Measurements from ENCODE around the gene ZNF747.
A peak's percentile ranks its signal among the peaks of the same experiment; 100 is the strongest.
"Not testable (repeated sequence)": the region's sequence is repeated elsewhere in the genome, so short reads cannot be mapped to it uniquely, and the experiment has no call there.

The ZNF747 gene

DNA sequence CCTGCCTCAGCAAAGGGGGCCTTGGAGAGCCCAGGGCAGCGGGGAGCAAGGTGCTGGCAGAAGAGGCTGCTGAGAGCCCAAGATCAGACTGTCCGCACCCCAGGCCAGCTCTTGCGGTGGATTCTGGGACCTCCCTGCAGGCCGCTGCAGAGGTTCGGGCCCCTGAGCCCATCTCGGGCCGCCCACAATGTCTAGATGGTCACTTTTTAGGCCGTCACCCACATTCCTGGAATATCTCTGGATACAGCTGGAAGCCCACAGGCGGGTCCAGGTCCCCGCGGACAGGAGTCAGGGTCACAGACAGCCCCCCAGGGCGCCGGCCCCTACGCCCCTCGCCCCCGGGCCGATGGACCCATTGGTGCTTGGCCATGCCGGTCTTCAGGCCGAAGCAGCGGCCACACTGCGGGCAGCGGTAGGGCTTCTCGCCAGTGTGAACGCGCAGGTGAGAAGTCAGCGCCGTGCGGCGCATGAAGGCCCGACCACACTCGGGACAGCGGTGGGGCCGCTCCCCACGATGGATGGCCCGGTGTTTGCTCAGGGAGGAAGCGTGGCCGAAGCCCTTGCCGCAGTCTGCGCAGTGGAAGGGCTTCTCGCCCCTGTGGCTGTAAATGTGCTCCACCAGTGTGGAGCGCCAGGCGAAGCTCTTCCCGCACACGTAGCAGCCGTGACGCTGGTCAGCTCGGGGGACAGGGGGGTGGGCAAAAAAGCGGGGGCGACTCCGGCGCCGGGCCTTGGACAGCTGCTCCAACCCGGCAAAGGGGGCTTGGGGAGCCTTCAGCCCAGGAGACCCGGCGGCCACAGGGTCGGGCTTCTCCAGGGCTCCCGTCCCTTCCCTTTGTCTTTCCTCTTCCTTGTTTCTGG is 2.1 kb downstream of the ZNF747 start:
- DNase-seq: no peak

DNA sequence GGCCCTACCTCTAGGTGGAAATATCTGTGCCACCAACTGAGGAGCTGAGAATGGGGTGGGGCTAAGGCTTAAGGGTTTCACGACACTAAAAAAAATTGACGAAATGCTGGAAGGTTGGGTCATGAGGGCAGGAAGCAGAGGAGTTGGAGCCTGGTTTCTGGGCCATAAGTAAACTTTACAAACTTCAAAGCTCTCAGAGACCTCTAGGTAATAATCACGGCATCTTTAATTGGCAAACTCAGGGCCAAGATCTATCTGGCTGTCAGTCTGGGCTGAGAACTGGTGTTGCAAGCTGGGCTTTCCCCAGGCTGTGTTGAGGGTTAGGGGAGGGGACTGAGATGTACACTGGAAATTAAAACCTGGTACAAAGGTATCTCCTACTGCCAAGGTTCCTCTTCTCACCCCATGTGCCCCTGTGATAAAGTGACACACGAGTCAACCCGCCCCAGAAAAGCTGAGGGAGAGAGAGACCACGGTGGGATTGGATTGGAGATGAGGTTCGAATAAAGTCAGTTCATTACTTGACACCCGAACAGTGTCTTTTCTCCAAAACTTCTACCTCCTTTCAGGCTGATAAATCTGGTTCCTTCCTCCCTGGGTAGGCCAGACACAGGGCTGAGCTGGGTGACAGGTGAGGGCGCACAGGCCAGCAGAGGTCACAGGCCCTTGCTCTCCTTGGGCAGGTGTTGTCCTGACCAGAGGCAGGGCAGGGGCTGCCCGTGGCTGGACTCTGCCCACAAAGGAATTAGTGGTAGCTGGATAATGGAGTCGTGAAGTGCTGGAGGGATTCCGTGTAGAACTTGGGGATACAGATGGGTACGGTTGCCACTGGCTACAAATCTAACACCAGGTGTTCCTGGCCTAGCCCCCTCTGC is 4.3 kb downstream of the ZNF747 start:
- DNase-seq: no peak

DNA sequence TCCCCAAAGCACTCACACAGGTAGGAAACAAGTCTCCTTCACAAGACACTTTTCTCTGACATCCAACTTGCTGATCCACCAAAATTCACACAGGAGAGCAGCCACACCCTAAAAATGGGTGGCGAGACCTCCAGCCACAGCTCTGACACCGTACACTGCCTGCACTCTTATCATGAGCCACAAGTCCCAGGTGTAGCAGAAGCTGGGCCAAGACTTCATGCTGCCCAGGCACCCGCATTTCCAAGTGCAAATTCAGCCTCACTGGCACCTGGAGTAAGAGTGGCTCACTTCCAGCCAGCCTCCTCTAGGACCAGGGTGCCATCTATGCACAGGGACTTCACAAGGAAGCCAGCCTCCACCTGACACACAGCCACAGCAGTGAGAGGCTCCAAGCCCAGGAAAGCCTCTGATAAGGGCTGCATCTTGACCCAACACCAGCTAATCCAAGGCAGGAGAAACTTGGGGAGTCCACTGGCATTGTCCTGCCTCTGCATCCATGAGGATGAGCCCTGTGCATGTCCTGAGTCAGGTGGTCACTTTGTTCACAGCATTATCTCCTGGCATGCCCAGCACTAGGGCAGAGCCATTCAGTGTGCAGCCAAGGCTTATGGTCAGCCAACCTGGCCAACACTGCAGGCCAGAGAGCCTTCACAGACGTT is 5.7 kb downstream of the ZNF747 start:
- no peak for DNase-seq

DNA sequence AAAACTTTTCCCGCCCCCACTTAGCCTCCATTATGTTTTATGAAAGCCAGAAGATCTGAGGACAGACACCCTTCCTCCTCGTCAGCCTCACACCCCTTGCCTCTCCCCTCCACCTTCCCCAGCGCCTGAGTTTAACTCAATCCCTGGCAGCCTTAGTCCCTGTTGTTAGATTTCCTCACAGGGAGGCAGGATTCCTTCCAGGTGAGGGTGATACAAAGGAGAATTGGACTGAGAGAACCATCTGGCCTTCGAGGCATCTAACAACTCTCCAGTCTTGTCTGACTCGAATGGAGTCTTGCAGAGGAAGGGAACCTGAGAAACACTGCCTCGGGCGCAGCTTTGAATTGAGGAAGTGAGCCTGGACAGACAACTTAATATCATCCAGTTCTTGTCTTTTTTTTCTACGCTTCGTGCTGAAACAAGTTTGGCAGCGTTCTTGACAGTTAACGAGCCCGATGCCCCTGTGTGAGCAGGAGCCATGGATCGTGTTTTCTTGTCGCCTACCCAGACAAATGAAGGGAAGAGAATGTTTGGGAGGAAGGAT is 7.0 kb downstream of the ZNF747 start:
- no peak for DNase-seq

DNA sequence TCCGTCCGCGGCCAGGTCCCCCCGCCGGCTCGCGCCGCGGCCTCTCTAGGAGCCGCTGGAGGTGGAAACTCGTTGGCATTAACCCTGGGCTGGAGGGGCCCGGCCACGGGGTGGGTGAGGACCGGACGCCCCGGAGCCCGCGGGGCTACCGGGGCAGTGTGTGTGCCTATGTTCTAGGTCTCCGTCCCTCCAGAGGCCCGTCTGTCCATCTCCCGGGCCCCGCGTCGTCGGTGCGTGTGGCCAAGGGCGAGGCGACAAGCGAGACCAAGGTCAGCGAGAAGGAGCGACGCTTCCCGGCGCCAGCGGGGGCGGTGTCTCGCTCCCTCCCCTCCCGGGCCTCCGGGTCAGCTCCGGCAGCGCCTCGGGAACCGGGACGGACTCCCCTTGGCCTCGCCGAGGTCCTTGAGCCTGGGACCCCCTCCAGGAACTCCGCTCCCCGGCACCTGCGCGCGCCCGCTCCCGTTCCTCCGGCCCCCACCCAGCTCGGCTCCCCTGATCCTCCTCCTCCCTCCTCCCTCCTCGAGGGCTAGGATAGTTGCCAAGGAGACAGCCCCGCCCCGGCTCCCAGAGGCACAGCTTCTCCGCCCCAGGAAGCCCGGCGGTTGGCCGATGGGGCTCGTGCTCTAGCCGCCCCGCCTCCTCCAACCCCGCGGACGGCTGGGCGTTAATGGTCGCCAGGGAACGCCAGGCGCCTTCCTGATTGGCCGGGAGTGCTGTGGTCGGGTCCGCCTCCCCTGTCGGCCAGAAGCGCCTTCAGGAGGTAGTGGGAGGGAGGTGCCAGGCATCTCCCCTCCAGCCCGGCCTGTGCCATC is 7.6 kb downstream of the ZNF747 start:
- peak; percentile 90 for DNase-seq

DNA sequence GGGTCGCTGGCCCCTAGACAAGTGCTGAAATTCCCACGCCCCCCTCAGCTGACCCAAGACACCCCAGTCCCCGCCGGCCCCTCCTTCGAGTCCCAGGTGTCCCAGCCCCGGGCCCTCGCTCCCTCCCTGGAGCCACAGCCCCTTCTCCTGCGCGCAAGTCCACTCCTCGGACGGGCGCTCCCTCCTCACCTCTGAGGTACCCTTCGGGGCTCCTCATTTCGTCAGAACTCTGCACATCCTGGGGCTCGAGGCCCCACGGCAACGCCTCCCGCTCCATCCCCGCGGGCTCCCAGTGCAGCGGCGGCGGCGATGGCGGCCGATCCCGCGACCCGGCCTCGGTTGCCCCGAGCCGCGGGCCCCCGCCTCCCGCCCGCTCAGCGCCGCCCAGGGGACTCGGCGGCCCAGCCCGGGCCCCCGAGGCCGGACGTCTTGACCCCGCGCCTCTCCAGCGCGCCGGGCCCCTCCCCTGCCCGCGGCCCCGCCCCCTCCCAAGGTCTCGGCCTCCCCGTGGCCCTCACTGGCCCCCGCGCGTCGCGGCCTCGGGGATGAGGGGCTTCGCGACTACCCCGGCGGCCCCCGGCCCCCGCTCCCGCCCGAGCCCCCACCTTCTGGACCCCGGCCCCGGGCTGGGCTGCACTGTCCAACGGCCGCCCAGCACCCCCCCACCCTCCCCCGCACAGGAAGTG is 8.4 kb downstream of the ZNF747 start, which contains the start of gene ZNF768:
ZNF768 (minus strand) TSS at position 430 of the 686 bp plus-strand sequence; CDS start at position 277, 153 bp downstream.
- DNase-seq: no peak

DNA sequence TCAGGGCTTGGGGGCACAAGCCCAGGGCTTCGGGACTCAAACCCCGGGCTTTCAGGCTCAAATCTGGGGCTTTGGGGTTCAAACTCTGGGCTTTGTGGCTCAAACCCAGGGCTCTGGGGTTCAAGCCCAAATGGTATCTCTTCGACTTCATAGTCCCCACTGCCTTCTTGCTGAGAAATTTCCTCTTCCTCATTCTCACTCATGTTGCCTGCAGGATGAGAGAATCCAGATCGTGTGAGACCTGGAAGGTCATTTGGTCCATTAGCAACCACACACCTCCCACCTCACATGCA is 8.9 kb downstream of the ZNF747 start:
- no peak for DNase-seq

DNA sequence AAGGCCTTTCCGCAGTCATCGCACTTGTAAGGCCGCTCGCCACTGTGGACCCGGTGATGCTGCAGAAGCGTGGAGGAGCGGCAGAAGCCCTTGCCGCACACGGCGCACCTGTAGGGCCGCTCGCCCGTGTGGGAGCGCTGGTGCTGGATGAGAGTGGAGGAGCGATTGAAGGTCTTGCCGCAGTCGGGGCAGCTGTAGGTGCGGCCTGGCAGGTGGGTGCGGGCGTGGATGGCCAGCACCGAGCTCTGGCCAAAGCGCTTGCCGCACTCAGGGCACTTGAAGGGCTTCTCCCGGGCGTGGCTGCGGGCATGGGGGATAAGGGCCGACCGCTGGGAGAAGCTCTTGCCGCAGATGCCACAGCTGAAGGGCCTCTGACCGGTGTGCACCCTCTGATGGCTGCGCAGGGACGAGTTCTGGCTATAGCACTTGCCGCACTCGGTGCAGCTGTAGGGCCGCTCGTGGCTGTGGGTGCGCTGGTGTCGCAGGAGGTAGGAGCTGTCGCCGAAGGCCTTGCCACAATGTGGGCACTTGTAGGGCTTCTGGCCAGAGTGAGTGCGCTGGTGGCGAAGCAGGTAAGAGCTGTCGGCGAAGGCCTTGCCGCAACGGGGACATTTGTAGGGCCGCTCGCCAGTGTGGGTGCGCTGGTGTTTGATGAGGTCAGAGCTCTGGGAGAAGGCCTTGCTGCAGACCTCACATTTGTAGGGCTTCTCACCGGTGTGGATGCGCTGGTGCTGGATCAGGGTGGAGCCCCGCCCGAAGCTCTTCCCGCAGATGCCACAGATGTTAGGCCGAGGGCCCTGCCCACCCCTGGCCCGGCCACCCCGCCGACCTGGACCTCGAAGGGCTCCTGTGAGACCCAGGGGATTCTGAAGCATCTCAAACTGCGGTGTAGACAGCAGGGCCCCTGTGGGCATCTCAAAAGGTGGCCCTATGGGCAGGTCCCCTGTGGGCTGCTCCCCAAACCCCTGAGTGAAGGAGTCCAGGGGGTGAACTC is 9.8 kb downstream of the ZNF747 start:
- no peak for DNase-seq

DNA sequence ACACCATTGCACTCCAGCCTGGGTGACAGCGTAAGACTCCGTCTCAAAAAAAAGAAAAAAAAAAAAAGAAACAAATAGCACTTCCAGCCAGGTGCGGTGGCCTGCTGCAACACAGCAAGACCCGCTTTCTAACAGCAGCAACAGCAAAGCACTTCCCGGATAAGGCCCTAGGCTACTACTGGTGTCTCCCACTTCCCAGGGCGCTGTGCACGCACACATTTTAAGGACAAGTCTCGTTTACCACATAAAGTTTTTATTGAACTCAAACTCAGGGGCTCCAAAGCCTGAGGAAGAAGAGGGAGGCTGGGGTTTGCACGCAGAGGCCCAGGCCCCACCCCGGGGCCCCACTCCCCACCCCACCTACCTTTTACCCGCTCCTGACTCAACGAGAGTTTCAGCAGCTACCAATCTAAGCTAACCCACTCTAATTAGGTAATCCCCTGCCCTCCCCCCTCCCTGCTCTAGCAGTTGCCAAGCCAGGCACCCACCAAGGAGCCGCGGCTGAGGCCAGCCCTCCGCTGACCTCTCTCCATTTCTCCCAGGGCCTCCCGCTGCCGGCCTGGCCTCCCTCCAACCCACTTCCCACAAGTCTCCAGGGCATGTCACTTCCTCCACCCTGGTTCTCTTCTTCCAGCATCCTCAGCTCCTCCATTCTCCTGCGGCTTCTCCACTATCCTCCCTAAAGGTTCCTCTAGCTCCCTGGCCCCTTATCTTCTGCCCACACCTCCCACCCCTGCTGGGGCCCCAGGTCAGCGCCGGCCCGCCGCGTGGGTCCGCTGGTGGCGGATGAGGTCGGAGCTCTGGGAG is 10.7 kb downstream of the ZNF747 start:
- DNase-seq: no peak

DNA sequence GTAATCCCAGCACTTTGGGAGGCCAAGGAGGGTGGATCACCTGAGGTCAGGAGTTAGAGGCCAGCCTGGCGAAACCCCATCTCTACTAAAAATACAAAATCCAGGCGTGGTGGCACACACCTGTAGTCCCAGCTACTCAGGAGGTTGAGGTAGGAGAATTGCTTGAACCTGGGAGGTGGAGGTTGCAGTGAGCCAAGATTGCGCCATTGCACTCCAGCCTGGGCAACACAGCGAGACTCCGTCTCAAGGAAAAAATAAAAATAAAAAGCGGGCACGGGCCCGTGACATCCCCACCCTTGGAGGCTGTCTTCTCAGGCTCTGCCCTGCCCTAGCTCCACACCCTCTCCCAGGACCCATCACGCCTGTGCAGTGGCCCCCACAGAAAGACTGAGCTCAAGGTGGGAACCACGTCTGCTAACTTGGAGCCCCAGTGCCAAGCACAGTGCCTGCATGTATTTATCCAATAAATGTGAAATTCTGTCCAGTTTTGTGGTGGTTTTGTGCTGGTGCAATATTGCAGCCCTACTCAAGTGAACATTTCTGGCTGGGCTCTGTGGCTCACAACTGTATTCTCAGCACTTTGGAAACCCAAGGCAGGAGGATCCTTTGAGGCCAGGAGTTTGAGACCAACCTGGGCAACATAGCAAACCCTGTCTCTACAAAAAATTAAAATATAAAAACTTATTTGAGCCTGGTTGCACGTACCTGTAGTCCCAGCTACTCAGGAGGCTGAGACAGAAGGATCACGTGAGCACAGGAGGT is 11.8 kb downstream of the ZNF747 start:
- not testable (repeated sequence) for DNase-seq

DNA sequence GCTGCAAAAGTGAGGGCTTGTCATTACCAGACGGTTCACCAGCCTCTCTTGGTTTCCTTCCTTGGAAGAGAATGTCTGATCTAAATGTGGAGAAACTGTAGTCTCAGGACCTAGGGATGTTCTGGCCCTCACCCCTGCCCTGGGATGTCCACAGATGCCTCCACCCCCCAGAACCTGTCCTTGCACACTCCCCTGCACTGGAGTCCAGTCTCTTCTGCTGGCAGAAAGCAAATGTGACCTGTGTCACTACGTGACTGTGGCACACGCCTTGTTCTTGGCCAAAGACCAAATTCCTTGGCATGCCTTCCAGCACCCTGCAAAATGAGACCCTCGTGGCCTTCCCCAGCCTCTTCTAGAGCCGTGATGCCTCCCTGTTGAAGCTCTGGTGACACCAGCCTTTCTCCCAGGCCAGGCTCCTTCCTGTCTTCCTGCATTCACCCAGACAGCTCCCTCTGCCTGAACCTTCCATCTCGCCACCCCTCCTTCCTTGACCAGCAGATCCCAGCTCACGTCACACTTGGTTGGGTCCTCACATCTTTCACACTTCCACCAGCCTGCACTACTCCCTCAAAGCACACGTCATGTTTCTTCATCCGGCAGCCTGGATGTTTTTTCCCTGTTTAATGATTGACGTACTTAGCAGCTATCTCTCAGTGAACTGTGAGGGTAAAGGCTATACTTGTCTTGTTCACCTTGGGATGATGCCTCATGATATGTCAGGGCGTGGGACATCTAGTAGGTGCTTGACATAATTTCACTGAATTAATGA is 12.6 kb downstream of the ZNF747 start:
- no peak for DNase-seq

DNA sequence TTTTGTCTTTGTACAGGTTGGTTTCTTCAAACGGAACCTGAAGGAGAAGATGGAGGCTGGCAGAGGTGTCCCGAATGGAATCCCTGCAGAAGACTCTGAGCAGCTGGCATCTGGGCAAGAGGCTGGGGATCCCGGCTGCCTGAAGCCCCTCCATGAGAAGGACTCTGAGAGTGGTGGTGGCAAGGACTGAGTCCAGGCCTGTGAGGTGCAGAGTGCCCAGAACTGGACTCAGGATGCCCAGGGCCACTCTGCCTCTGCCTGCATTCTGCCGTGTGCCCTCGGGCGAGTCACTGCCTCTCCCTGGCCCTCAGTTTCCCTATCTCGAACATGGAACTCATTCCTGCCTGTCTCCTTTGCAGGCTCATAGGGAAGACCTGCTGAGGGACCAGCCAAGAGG is 13.2 kb downstream of the ZNF747 start:
- no peak for DNase-seq

DNA sequence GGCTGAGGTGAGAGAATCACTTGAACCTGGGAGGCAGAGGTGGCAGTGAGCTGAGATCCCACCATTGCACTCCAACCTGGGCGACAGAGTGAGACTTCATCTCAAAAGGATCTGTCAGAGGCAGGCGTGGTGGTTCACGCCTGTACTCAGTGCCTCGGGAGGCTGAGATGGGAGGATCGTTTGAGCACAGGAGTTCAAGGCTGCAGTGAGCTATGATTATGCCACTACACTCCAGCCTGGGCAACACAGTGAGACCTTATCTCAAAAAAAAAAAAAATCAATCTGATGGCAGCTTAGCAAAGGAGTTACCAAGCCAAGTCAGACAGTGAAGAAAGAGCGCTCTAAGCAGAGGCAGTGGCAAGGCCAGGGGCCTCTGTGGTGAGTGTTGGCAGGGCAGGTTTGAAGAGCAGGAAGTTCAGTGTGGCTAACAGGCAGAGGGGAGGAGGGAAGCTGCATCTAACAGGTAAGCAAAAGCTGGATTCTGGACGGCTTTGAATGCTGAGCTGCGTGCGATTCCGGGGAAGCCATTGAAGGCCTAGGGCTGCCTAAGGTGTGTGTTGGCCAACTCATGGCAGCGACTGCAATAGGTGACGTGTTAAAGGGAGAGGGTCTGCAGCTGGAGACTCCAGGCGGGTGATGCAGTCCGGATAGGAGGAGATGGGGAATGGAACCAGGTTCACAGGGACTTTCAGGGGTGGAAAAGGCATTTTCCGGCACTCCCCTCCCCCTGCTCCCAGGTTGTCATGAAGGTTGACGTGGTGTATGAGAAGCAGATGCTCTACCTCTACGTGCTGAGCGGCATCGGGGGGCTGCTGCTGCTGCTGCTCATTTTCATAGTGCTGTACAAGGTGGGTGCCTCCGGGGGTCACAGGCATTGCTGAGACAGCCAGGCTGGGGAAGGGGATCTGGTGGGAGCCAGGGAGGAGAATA is 15.3 kb downstream of the ZNF747 start:
- DNase-seq: no peak

DNA sequence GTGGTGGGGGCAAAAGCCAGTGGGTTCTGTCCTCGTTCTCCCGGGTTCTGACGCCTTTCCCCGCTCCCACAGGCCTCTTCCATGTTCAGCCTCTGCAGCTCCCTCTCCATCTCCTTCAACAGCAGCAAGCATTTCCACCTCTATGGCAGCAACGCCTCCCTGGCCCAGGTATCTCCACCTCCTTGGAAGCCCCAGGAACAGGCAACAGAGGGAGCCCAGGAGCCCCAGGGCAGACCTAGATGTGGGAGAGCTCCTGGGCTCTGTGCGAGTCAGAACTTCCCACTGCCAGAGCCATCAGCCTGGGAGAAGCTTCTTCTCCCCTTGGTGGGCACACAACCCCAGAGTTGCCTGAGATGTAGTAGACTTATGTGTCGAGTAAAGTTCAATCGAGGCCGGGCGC is 16.1 kb downstream of the ZNF747 start:
- no peak for DNase-seq

DNA sequence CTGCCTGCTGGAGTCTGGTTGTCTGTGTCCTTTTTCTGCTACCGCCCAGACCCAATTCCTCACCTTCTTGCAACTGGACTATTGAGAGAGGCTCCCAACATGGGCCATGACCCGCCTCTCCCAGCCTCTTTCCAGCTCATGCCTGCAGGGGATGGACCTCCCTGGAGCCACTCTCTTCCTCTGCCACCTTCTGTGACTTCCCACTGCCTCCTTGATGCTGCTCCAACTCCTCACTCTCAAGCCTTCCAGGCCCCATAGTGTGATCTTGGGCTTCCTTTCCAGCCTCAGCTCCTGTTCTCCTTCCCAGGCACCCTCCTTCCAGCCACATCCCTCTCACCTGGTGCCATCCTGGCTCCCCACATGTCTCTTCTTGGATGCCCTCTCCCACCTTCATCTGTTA is 19.4 kb downstream of the ZNF747 start:
- no peak for DNase-seq

DNA sequence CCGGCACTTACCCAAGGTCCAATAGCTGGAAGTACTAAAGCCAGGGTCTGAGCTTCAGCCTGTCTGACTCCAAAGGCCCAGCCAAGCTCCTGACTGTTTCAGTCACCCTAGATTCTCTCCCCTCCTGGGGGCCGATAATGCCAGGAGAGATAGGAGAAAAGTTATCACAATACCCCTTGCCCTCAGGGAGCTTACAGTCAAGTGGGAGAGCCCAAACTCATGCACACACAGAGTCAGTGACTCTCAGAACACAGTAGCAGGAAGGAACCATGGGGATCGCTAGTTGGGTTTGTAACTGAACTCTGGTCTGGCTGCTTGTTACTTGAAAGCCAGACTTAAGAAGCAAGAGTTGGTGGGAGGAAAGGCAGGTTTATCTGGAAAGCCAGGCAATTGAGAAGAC is 23.1 kb downstream of the ZNF747 start:
- no peak for DNase-seq

All from NCI-H1048 (cell line).